GM12873 (cell line): Measurements from ENCODE around the gene AGBL1.

ENCODE experiments used
- CTCF ChIP-seq: IDR thresholded peaks from 2 replicates; pipeline ENCODE4 v1.5.1; 2012; ENCODE audit warnings: low read depth, mild to moderate bottlenecking, moderate library complexity, low read length, control low read depth; ENCODE audit not compliant: insufficient read depth; ENCODE audit errors: missing control alignments

The AGBL1 gene

GRCh38 chr15:86079508-86080266 is at the start of gene AGBL1:
Gene AGBL1, plus strand, starts transcription at chr15:86079871.
- TF ChIP-seq CTCF = no peak

- TF ChIP-seq CTCF = no peak
Observed at GRCh38 chr15:86034904-86035303, 44.8 kb upstream of the AGBL1 start.

- TF ChIP-seq CTCF = no peak
Observed at GRCh38 chr15:86036243-86036642, 43.4 kb upstream of the AGBL1 start.

- no peak for TF ChIP-seq CTCF
Observed at GRCh38 chr15:86038491-86038890, 41.2 kb upstream of the AGBL1 start.

- peak; percentile 5 for TF ChIP-seq CTCF
Observed at GRCh38 chr15:86040356-86041033, 39.2 kb upstream of the AGBL1 start.

GRCh38 chr15:86041399-86041798 is 38.3 kb upstream of the AGBL1 start:
- TF ChIP-seq CTCF = no peak

GRCh38 chr15:86042226-86042625 is 37.4 kb upstream of the AGBL1 start:
- TF ChIP-seq CTCF = no peak
